NT2/D1 (cell line): Measurements from ENCODE around the gene RFLNA.
A peak's percentile ranks its signal among the peaks of the same experiment; 100 is the strongest.

Experiments
- DNase-seq: peaks from one replicate; pipeline ENCODE4 v3.0.0-alpha.2; 2011; ENCODE audit warnings: low read depth, low spot score
- H3K27me3 ChIP-seq: 2 replicates; pipeline ENCODE4 v1.6.0; 2011; ENCODE audit warnings: mild to moderate bottlenecking; ENCODE audit not compliant: insufficient read length, insufficient read depth
- H3K36me3 ChIP-seq: 2 replicates; pipeline ENCODE4 v1.6.1; 2011; ENCODE audit warnings: mild to moderate bottlenecking, low read length, mixed read lengths; ENCODE audit not compliant: insufficient read depth, insufficient read length
- H3K4me1 ChIP-seq: 2 replicates; pipeline ENCODE4 v1.5.1; 2011; ENCODE audit not compliant: insufficient read depth, insufficient read length
- H3K4me3 ChIP-seq: 2 replicates; pipeline ENCODE4 v1.5.1; 2011; ENCODE audit warnings: low read depth; ENCODE audit not compliant: insufficient read length
- H3K9ac ChIP-seq: 2 replicates; pipeline ENCODE4 v1.6.0; 2011; ENCODE audit warnings: low read depth; ENCODE audit not compliant: insufficient read length
- H3K9me3 ChIP-seq: 2 replicates; pipeline ENCODE4 v1.5.1; 2011; ENCODE audit warnings: mild to moderate bottlenecking, low read length; ENCODE audit not compliant: insufficient read depth
- SUZ12 ChIP-seq: IDR thresholded peaks from 2 replicates; pipeline ENCODE4 v1.6.1; 2011; ENCODE audit not compliant: insufficient read length, insufficient read depth; ENCODE audit errors: extremely low read depth
- YY1 ChIP-seq: IDR thresholded peaks from 2 replicates; pipeline ENCODE4 v1.6.1; 2011; ENCODE audit not compliant: insufficient read length, insufficient read depth
- ZNF274 ChIP-seq: IDR thresholded peaks from 2 replicates; pipeline ENCODE4 v1.6.1; 2011; ENCODE audit warnings: mild to moderate bottlenecking, low read depth, low read length

Gene RFLNA

DNA sequence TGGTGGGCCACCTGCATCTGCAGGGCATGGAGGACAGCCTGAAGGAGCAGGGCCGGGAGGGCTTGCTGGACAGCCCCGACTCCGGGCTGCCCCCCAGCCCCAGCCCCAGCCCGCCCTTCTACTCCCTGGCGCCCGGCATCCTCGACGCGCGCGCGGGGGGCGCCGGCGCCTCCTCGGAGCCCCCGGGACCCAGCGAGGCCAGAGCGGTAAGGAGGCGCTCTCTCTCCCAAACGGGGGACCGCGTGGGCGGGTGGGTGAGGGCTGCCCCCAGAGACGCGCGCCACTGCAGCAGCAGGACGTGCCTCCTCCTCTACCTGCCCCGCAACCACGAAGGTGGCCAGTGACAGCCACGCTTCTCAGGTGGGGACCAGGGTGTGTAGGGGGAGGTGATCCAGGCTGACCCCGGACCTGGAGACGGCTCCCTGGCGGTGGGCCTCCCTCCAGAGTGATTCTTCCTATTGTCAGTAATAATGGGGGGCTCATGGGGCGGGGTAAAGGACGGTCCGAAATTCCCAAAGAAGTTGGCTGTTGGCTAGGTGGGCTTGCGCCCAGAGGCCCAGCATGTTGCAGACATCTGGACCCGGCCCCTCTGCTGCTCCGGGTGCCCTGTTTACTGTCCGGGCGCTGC, 652 bp downstream of the RFLNA start:
- DNase-seq, result no peak
- Histone ChIP-seq H3K9ac (peak overlapping the region; percentile 71), H3K4me1 (peaks cover 18% of the 10 kb centered on the region), H3K9me3 (no peaks in the 10 kb centered on the region), H3K4me3 (peak overlapping the region; percentile 57), H3K36me3 (peaks cover 6% of the 10 kb centered on the region), H3K27me3 (peaks cover 15% of the 10 kb centered on the region)
- no peak for TF ChIP-seq ZNF274

DNA sequence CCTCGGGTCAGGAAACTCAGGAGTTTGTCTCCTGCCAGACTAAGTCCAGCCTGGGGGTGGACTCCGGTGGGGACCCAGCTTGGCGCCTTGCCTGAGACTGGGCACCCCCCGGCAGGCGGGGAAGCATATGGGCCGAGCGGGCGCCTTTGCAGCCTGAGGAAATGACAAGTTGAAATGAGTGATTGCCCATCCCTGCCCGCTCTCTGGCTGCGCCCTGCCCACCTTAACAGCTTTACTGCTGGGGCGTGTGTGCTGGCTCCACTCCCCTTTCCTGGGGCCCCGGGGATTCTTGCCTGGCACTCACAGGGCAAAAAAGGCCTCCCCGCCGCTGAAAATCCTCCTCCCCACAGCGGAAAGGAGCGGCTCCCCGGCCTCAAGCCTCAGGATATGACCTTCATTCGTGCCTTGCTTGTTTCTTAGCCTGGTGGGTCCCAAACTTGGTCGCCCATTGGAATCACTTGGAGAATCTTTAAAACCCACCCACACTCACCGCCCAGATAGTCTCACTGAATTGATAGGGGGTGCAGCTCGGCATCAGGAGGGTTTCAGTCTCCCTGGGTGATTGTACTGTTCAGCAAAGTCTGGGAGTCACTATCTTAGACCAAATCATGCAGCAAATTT, 1.5 kb downstream of the RFLNA start:
- Histone ChIP-seq H3K27me3 (peaks cover 15% of the 10 kb centered on the region), H3K9me3 (no peaks in the 10 kb centered on the region), H3K9ac (peak overlapping the region; percentile 46), H3K36me3 (peaks cover 6% of the 10 kb centered on the region), H3K4me3 (no peak overlapping the region), H3K4me1 (peaks cover 16% of the 10 kb centered on the region)
- TF ChIP-seq YY1 (no peak), ZNF274 (no peak), SUZ12 (no peak)
- DNase-seq, result no peak

DNA sequence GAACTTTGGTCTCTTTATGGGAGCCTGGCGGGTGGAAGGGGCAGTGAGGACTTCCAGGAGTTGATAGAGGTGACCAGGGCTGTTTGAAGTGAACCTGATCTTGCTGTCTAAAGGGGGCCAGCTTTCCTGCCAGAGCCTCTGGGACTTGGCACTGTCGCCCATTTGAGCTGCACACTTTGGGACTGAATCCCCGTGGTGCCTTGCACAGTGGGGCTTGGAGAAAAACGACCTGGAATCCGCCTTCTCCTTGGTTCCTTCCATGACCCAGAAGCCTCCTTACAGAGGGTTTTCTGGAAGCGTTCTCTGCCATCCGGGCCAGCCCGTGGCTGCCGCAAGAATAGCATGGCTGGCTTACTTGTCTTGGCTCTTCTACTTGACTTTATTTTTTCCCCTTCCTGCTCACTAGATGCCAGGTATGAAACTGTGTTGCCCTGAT, 2.0 kb downstream of the RFLNA start:
- H3K4me1 ChIP-seq, result peaks cover 17% of the 10 kb centered on the region
- no peak for DNase-seq
- no peak for TF ChIP-seq ZNF274
- TF ChIP-seq YY1, result no peak
- TF ChIP-seq SUZ12, result no peak
- no peak overlapping the region for H3K9ac ChIP-seq
- H3K27me3 ChIP-seq, result peaks cover 15% of the 10 kb centered on the region
- peaks cover 6% of the 10 kb centered on the region for H3K36me3 ChIP-seq
- H3K4me3 ChIP-seq, result no peak overlapping the region
- H3K9me3 ChIP-seq, result no peaks in the 10 kb centered on the region

DNA sequence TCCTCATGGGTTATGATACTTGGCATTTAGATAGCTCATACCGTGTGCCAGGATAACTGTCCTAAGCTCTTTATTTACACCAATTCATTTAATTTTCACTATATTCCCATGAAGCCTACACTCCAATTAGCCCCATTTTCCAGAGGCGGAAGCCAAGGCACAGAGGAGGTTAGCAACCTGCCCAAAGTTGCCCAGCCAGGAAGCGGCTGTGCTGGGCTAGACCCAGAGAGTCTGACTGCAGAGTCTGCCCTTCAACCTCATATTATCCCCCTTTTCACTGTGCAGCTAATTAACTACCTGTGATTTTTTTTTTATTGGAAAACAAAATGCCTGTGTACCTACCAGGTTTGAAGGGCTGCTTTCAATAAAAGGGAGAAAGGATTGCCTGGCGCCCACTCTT, 2.5 kb downstream of the RFLNA start:
- H3K9ac ChIP-seq, result no peak overlapping the region
- peaks cover 15% of the 10 kb centered on the region for H3K27me3 ChIP-seq
- H3K9me3 ChIP-seq, result no peaks in the 10 kb centered on the region
- H3K4me3 ChIP-seq, result no peak overlapping the region
- H3K4me1 ChIP-seq, result peaks cover 18% of the 10 kb centered on the region
- DNase-seq, result no peak
- H3K36me3 ChIP-seq, result peaks cover 6% of the 10 kb centered on the region
- no peak for TF ChIP-seq YY1
- TF ChIP-seq SUZ12, result no peak
- TF ChIP-seq ZNF274, result no peak

DNA sequence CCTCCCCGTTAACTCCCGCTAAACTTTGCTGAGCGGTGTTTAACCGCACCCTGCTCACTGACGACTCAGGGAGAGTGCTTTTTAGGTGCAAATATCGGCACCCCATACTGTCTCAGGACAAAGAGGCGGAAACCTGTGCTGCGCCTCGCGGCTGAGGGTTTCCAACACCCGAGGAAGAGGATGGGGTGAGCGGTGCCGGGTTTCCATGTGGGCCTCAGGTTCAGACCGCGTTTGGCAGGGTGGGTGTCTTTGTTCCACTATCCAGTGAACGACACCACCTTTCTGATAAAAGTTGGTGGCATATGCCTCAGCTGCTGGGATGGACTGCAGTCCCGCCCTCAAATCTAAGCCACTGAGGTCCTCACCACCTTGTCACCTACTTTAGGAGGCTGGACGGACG, 3.0 kb downstream of the RFLNA start:
- H3K9ac ChIP-seq, result no peak overlapping the region
- no peaks in the 10 kb centered on the region for H3K9me3 ChIP-seq
- peaks cover 6% of the 10 kb centered on the region for H3K36me3 ChIP-seq
- TF ChIP-seq ZNF274 (no peak), YY1 (no peak), SUZ12 (no peak)
- no peak overlapping the region for H3K4me3 ChIP-seq
- DNase-seq, result no peak
- peaks cover 15% of the 10 kb centered on the region for H3K27me3 ChIP-seq
- H3K4me1 ChIP-seq, result peaks cover 19% of the 10 kb centered on the region

DNA sequence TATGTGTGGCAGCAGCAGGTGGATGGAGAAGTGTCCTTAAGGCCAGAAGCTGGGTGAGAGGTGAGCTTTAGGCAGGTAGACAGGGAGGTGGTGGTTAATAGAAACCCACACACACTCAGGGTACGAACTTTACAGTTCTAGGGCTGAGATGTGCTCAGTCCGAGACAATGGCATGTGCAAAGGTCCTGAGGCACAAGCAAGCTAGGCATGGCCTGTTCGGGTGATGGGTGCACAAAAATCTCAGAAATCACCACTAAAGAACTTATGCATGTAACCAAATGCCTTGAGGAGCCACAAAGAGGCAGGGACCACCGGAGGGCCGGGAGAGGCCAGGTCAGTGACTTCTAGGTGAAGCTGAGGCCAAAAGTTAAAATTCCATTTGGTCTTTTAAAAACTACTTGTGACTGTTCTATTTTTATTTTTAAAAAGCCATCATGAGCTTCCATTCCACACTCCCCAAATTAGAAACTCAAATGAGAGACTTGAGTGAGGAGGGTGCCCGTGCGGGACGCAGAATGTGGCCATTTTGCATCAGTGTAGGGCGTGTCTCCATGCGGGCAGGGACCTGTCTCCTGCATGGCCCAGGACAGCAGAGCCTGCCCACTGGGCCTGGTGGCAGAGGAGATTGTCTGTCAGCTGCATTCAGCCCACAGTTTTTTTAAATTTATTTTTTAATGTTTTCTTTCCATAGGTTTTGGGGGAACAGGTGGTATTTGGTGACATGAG, 4.0 kb downstream of the RFLNA start:
- Histone ChIP-seq H3K4me1 (peaks cover 22% of the 10 kb centered on the region), H3K9me3 (no peaks in the 10 kb centered on the region), H3K36me3 (peaks cover 6% of the 10 kb centered on the region), H3K27me3 (peaks cover 15% of the 10 kb centered on the region), H3K9ac (no peak overlapping the region), H3K4me3 (no peak overlapping the region)
- TF ChIP-seq SUZ12, result no peak
- TF ChIP-seq YY1, result no peak
- no peak for TF ChIP-seq ZNF274
- DNase-seq, result no peak
